Trophoblast cell (in vitro differentiated cells and primary cell): ENCODE results near the gene NOP53.
A peak's percentile ranks its signal among the peaks of the same experiment; 100 is the strongest.
"Not testable (repeated sequence)": the region's sequence is repeated elsewhere in the genome, so short reads cannot be mapped to it uniquely, and the experiment has no call there.

ENCODE experiments used
- DNase-seq, 2 donors: peaks; one replicate each; pipeline ENCODE4 v3.0.0-alpha.2; 2016
- H2AFZ ChIP-seq: 2 replicates; pipeline ENCODE4 v1.6.1; 2013; ENCODE audit warnings: low read length, moderate library complexity, mild to moderate bottlenecking; ENCODE audit not compliant: insufficient read depth, poor library complexity
- H2AK5ac ChIP-seq: 2 replicates; pipeline ENCODE4 v1.6.1; 2013; ENCODE audit warnings: mild to moderate bottlenecking, low read length
- H2BK120ac ChIP-seq: 2 replicates; pipeline ENCODE4 v1.6.1; 2013; ENCODE audit warnings: low read length, mild to moderate bottlenecking, moderate library complexity; ENCODE audit not compliant: insufficient read depth, poor library complexity
- H2BK12ac ChIP-seq: 2 replicates; pipeline ENCODE4 v1.6.1; 2013; ENCODE audit warnings: mild to moderate bottlenecking, low read length, moderate library complexity
- H2BK5ac ChIP-seq: 2 replicates; pipeline ENCODE4 v1.6.1; 2013; ENCODE audit warnings: low read length, low read depth, moderate library complexity, mild to moderate bottlenecking; ENCODE audit not compliant: poor library complexity
- H3K14ac ChIP-seq: 2 replicates; pipeline ENCODE4 v1.6.1; 2013; ENCODE audit warnings: mild to moderate bottlenecking, low read length
- H3K18ac ChIP-seq: 2 replicates; pipeline ENCODE4 v1.6.1; 2013; ENCODE audit warnings: mild to moderate bottlenecking, low read length
- H3K23ac ChIP-seq: 2 replicates; pipeline ENCODE4 v1.6.1; 2013; ENCODE audit warnings: low read length
- H3K27ac ChIP-seq: 2 replicates; pipeline ENCODE4 v1.5.1; 2013; ENCODE audit warnings: low read depth, mild to moderate bottlenecking, inconsistent platforms, low read length, moderate library complexity
- H3K27me3 ChIP-seq: 2 replicates; pipeline ENCODE4 v1.6.1; 2013; ENCODE audit warnings: inconsistent platforms, mild to moderate bottlenecking, low read length, moderate library complexity; ENCODE audit not compliant: insufficient read depth
- H3K36me3 ChIP-seq, 2 experiments: 1 replicate in 1 of 2; 2 replicates in 1 of 2; pipeline ENCODE4 v1.6.1; 2013; ENCODE audit warnings: low read length in 2 of 2, mild to moderate bottlenecking in 2 of 2, moderate library complexity in 1 of 2; ENCODE audit not compliant: insufficient read depth in 2 of 2, control insufficient read depth in 1 of 2
- H3K4ac ChIP-seq: 2 replicates; pipeline ENCODE4 v1.6.1; 2013; ENCODE audit warnings: low read depth, mild to moderate bottlenecking, low read length, moderate library complexity
- H3K4me1 ChIP-seq, 2 experiments: 1 replicate in 1 of 2; 2 replicates in 1 of 2; pipeline ENCODE4 v1.6.1; 2013; ENCODE audit warnings: low read length in 2 of 2, mild to moderate bottlenecking in 2 of 2, moderate library complexity in 1 of 2; ENCODE audit not compliant: insufficient read depth in 2 of 2, control insufficient read depth in 1 of 2
- H3K4me2 ChIP-seq: 2 replicates; pipeline ENCODE4 v1.6.1; 2013; ENCODE audit warnings: inconsistent platforms, mild to moderate bottlenecking, low read length, moderate library complexity
- H3K4me3 ChIP-seq: 2 replicates; pipeline ENCODE4 v1.5.1; 2013; ENCODE audit warnings: mild to moderate bottlenecking, low read depth, low read length, inconsistent platforms
- H3K79me1 ChIP-seq: one replicate; pipeline ENCODE4 v1.6.1; 2013; ENCODE audit warnings: low read length
- H3K79me2 ChIP-seq: 2 replicates; pipeline ENCODE4 v1.6.1; 2013; ENCODE audit warnings: low read length, mild to moderate bottlenecking; ENCODE audit not compliant: control insufficient read depth, insufficient read depth, poor library complexity
- H3K9ac ChIP-seq: 2 replicates; pipeline ENCODE4 v1.6.1; 2013; ENCODE audit warnings: mild to moderate bottlenecking, low read length
- H3K9me3 ChIP-seq: 2 replicates; pipeline ENCODE4 v1.6.1; 2013; ENCODE audit warnings: low read depth, mild to moderate bottlenecking, control low read depth, inconsistent platforms, low read length; ENCODE audit not compliant: insufficient read depth
- H4K12ac ChIP-seq: 2 replicates; pipeline ENCODE4 v1.6.1; 2013; ENCODE audit warnings: low read depth, mild to moderate bottlenecking, low read length, moderate library complexity
- H4K8ac ChIP-seq: 2 replicates; pipeline ENCODE4 v1.6.1; 2013; ENCODE audit warnings: low read depth, mild to moderate bottlenecking, low read length, moderate library complexity
- H4K91ac ChIP-seq: one replicate; pipeline ENCODE4 v1.6.1; 2013; ENCODE audit warnings: low read depth, mild to moderate bottlenecking, low read length, moderate library complexity
- WGBS: extraction: QIAGEN DNeasy Blood & Tissue Kit; methylation state at CpG from one replicate; pipeline ENCODE4 v1.1.7; 2013; ENCODE audit warnings: missing lambda C conversion rate; ENCODE audit not compliant: insufficient read length, insufficient coverage; ENCODE audit errors: extremely low coverage; 5-methylcytosine and 5-hydroxymethylcytosine counted together

The NOP53 gene

DNA sequence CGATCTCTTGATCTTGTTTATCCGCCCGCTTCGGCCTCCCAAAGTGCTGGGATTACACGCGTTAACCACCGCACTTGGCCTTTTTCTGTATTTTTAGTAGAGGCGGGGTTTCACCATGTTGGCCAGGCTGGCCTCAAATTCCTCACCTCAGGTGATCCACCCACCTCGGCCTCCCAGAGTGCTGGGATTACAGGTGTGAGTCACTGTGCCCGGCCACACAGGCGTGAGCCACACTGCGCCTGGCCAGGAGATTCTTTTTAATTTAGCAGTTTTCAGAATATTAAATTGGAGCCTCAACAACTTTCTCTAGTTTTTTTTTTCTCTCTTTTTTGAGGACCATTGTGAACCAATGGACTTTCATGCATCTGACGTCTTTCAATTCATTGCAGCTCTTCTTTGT lies 44.5 kb downstream of the NOP53 start:
- H4K8ac ChIP-seq, H3K23ac ChIP-seq, H2AK5ac ChIP-seq, H2BK12ac ChIP-seq, H3K4me2 ChIP-seq, H3K18ac ChIP-seq, H3K79me1 ChIP-seq, H3K9me3 ChIP-seq, H2AFZ ChIP-seq, H3K27me3 ChIP-seq, H3K79me2 ChIP-seq, H3K14ac ChIP-seq, H2BK5ac ChIP-seq, H3K4ac ChIP-seq, H2BK120ac ChIP-seq, H3K27ac ChIP-seq, H3K4me3 ChIP-seq, H4K91ac ChIP-seq, H3K9ac ChIP-seq, H3K4me1 ChIP-seq, H4K12ac ChIP-seq: not testable (repeated sequence)
- H3K36me3 ChIP-seq: peaks cover 15 to 17% of the 10 kb centered on the region in 2 experiments
- no CpG with 5 or more reads among the region's 13 CpGs for WGBS
- DNase-seq: peak; percentile 35 to 42

DNA sequence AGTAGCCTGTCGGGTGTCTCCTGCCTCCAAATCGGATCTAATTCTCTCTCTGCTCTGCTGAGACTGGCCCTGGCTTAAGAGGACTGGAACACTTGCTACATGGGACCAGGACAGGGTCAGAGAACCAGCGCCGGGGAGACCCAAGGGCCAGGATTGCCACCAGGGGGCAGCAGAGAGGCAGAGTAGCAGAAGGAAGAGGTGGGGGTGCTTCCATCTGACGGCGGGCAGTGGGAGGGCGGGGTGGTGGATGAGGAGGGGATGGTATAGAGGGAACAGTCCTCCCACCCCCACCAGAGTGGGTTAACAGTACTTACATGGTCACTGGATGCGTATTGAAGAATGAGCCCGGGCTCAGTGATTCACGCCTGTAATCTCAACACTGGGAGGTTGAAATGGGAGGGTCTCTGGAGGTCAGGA lies 45.1 kb downstream of the NOP53 start:
- no peaks in the 10 kb centered on the region for H3K79me1 ChIP-seq
- no peaks in the 10 kb centered on the region for H3K79me2 ChIP-seq
- H3K23ac ChIP-seq: no peak overlapping the region
- H4K12ac ChIP-seq: no peak overlapping the region
- H2BK120ac ChIP-seq: no peak overlapping the region
- no peaks in the 10 kb centered on the region for H3K9me3 ChIP-seq
- no peak overlapping the region for H4K91ac ChIP-seq
- no peak overlapping the region for H2BK5ac ChIP-seq
- no peak overlapping the region for H3K4me3 ChIP-seq
- H2AK5ac ChIP-seq: no peak overlapping the region
- H3K27me3 ChIP-seq: no peaks in the 10 kb centered on the region
- no peaks in the 10 kb centered on the region for H3K4me1 ChIP-seq
- no peak overlapping the region for H4K8ac ChIP-seq
- H3K4ac ChIP-seq: no peak overlapping the region
- no peak overlapping the region for H3K9ac ChIP-seq
- no peak overlapping the region for H3K4me2 ChIP-seq
- H2BK12ac ChIP-seq: no peak overlapping the region
- WGBS: no CpG with 5 or more reads among the region's 10 CpGs
- no peak overlapping the region for H3K27ac ChIP-seq
- DNase-seq: peak; percentile 66 to 79
- H2AFZ ChIP-seq: no peak overlapping the region
- peaks cover 9 to 12% of the 10 kb centered on the region in 2 experiments for H3K36me3 ChIP-seq
- H3K14ac ChIP-seq: no peak overlapping the region
- H3K18ac ChIP-seq: no peak overlapping the region

DNA sequence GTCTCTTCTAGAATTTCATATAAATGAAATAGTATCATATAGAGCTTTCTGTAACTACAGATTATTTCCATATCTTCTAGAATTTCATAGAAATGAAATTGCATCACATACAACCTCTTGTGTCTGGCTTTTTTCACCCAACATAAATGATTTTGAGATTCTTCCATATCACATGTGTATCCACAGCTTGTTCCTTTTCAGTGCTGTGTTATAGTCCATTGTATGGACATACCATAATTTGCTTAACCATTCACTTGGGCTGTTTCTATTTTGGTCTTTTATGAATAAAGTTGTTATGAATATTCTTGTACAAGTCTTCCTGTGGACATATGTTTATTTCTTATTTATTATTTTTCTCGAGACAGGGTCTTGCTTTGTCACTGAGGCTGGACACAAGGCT lies 47.3 kb downstream of the NOP53 start:
- Histone ChIP-seq H3K79me2 (no peaks in the 10 kb centered on the region), H2BK12ac (no peak overlapping the region), H3K18ac (no peak overlapping the region), H2BK120ac (no peak overlapping the region), H2AK5ac (no peak overlapping the region), H3K27me3 (no peaks in the 10 kb centered on the region), H3K9ac (no peak overlapping the region), H3K79me1 (no peaks in the 10 kb centered on the region), H3K23ac (no peak overlapping the region), H4K8ac (no peak overlapping the region), H3K4me2 (no peak overlapping the region), H3K9me3 (no peaks in the 10 kb centered on the region), H3K4ac (no peak overlapping the region), H2BK5ac (no peak overlapping the region), H3K4me1 (no peaks in the 10 kb centered on the region), H4K91ac (no peak overlapping the region), H4K12ac (no peak overlapping the region), H3K36me3 (no peaks in the 10 kb centered on the region), H3K14ac (no peak overlapping the region), H3K4me3 (no peak overlapping the region), H3K27ac (no peak overlapping the region), H2AFZ (no peak overlapping the region)
- WGBS: no CpG with 5 or more reads among the region's 1 CpG
- DNase-seq: no peak

DNA sequence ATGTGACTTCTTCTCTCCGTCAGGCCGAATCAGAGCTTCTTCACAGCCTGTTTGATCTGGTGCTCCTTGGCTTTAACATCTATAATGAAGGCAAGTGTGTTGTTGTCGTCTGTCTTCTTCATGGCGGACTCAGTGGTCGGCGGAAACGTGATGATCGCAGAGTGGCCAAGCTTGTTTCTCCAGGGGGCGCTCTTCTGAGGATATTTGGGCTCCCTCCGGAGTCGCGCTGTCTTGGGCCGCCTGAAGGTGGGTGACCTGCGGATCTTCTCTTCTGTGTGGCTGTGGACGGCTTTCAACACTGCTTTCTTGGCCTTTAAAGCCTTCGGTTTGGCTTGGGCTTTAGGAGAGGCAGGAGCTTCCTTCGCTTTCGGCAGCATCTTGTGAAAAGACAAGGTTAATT lies 49.2 kb downstream of the NOP53 start:
- Histone ChIP-seq H3K79me1 (no peaks in the 10 kb centered on the region), H3K27ac (no peak overlapping the region), H2AFZ (no peak overlapping the region), H4K91ac (no peak overlapping the region), H3K23ac (no peak overlapping the region), H2BK5ac (no peak overlapping the region), H2BK12ac (no peak overlapping the region), H4K8ac (no peak overlapping the region), H3K4me3 (no peak overlapping the region), H3K18ac (no peak overlapping the region), H3K4ac (no peak overlapping the region), H2AK5ac (no peak overlapping the region), H4K12ac (no peak overlapping the region), H3K9ac (no peak overlapping the region), H2BK120ac (no peak overlapping the region), H3K9me3 (no peaks in the 10 kb centered on the region), H3K36me3 (no peaks in the 10 kb centered on the region), H3K4me2 (no peak overlapping the region), H3K14ac (no peak overlapping the region), H3K27me3 (no peaks in the 10 kb centered on the region), H3K4me1 (no peaks in the 10 kb centered on the region), H3K79me2 (no peaks in the 10 kb centered on the region)
- peak in 1 of 2 donors; percentile 24 for DNase-seq
- WGBS: no CpG with 5 or more reads among the region's 18 CpGs
